ENCODE measurements around the gene TRPC4.

The TRPC4 gene

GRCh38 chr13:37656247-37656940, 213.2 kb downstream of the TRPC4 start:
- Histone ChIP-seq H3K4me1 (ENCODE audit: control extremely low read depth in 1 of 4, control insufficient read depth in 4 of 4, insufficient read depth in 4 of 4, low read length in 3 of 4) (no peaks in the 10 kb centered on the region), H3K36me3 (ENCODE audit: control insufficient read depth in 4 of 4, insufficient read depth in 4 of 4, low read length in 3 of 4) (no peaks in the 10 kb centered on the region), H3K9me3 (ENCODE audit: control extremely low read depth in 1 of 5, control insufficient read depth in 4 of 5, insufficient read depth in 2 of 5, low read depth in 1 of 5, low read length in 4 of 5) (no peaks in the 10 kb centered on the region), H3K27ac (ENCODE audit: insufficient read depth in 1 of 2, low read depth in 1 of 2, low read length in 2 of 2, poor library complexity in 1 of 2, severe bottlenecking in 2 of 2) (no peak overlapping the region), H3K27me3 (replicated peaks in 2 of 5; ENCODE audit: control insufficient read depth in 4 of 5, insufficient read depth in 5 of 5, low read length in 4 of 5) (no peaks in the 10 kb centered on the region), H3K4me3 (ENCODE audit: control insufficient read depth in 1 of 7, extremely low read depth in 1 of 7, insufficient read depth in 4 of 7, low read depth in 2 of 7, low read length in 6 of 7) (no peak overlapping the region)
- ChIA-PET CTCF (interaction anchor here (1.5 kb wide), 1 partner anchor 11 kb away, joined by 3 read pairs; no protein-coding TSS in a partner anchor), POLR2A (no interaction called here)
- 91% methylated on average over 4 of the region's 7 CpGs for WGBS (ENCODE audit: insufficient coverage)
- DNase-seq: no peak

DNA sequence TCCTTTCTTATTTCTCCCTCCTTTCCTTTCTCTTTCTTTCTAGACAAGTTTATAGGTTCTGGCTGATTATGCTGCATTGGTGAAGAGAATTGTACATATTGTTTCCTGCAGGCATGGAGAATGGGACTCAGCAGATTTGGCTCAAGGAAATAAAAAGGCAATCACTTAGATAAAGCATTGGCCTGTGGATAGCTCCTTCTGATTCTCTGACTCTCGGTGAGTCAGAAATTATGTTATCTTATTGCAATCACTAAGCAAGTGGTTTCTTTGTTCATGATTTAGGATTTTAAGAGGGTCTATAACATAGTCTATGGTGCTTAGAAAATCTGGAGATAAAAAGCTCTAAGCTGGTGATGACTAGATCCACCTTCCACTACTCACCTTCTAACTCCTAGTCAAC, 217.0 kb downstream of the TRPC4 start:
- Histone ChIP-seq H3K36me3 (ENCODE audit: control insufficient read depth in 4 of 4, insufficient read depth in 4 of 4, low read length in 3 of 4) (no peaks in the 10 kb centered on the region), H3K9me3 (ENCODE audit: control extremely low read depth in 1 of 5, control insufficient read depth in 4 of 5, insufficient read depth in 2 of 5, low read depth in 1 of 5, low read length in 4 of 5) (no peaks in the 10 kb centered on the region), H3K4me1 (ENCODE audit: control extremely low read depth in 1 of 4, control insufficient read depth in 4 of 4, insufficient read depth in 4 of 4, low read length in 3 of 4) (no peaks in the 10 kb centered on the region), H3K27ac (ENCODE audit: insufficient read depth in 1 of 2, low read depth in 1 of 2, low read length in 2 of 2, poor library complexity in 1 of 2, severe bottlenecking in 2 of 2) (no peak overlapping the region), H3K27me3 (replicated peaks in 2 of 5; ENCODE audit: control insufficient read depth in 4 of 5, insufficient read depth in 5 of 5, low read length in 4 of 5) (no peaks in the 10 kb centered on the region), H3K4me3 (ENCODE audit: control insufficient read depth in 1 of 7, extremely low read depth in 1 of 7, insufficient read depth in 4 of 7, low read depth in 2 of 7, low read length in 6 of 7) (no peak overlapping the region)
- no peak for DNase-seq
- 100% methylated on average over 1 of the region's 1 CpG for WGBS (ENCODE audit: insufficient coverage)
- POLR2A ChIA-PET: no interaction called here
- CTCF ChIA-PET: no interaction called here

DNA sequence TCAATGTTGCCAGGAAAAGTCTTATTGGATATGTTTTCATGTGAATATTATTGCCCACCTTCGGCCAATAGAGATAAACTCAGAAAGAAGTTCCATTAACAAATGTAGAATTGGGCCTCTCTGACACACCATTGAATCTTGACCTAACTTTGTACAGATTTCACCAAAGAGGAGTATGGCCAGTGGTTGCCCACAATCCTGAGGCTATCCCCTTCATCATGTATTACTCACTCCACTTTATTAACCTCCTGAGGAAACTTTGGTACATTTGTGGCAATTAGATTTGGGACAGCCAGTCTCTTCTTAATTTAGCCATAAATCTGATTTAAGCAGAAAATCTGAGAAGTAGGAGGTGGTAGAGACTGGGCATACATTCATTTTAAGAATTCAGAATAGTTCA, 217.7 kb downstream of the TRPC4 start:
- 100% methylated on average over 1 of the region's 1 CpG for WGBS (ENCODE audit: insufficient coverage)
- Histone ChIP-seq H3K36me3 (ENCODE audit: control insufficient read depth in 4 of 4, insufficient read depth in 4 of 4, low read length in 3 of 4) (no peaks in the 10 kb centered on the region), H3K9me3 (ENCODE audit: control extremely low read depth in 1 of 5, control insufficient read depth in 4 of 5, insufficient read depth in 2 of 5, low read depth in 1 of 5, low read length in 4 of 5) (no peaks in the 10 kb centered on the region), H3K4me3 (ENCODE audit: control insufficient read depth in 1 of 7, extremely low read depth in 1 of 7, insufficient read depth in 4 of 7, low read depth in 2 of 7, low read length in 6 of 7) (no peak overlapping the region), H3K27me3 (replicated peaks in 2 of 5; ENCODE audit: control insufficient read depth in 4 of 5, insufficient read depth in 5 of 5, low read length in 4 of 5) (no peaks in the 10 kb centered on the region), H3K27ac (ENCODE audit: insufficient read depth in 1 of 2, low read depth in 1 of 2, low read length in 2 of 2, poor library complexity in 1 of 2, severe bottlenecking in 2 of 2) (no peak overlapping the region), H3K4me1 (ENCODE audit: control extremely low read depth in 1 of 4, control insufficient read depth in 4 of 4, insufficient read depth in 4 of 4, low read length in 3 of 4) (no peaks in the 10 kb centered on the region)
- DNase-seq: no peak
- CTCF ChIA-PET: no interaction called here
- POLR2A ChIA-PET: no interaction called here

DNA sequence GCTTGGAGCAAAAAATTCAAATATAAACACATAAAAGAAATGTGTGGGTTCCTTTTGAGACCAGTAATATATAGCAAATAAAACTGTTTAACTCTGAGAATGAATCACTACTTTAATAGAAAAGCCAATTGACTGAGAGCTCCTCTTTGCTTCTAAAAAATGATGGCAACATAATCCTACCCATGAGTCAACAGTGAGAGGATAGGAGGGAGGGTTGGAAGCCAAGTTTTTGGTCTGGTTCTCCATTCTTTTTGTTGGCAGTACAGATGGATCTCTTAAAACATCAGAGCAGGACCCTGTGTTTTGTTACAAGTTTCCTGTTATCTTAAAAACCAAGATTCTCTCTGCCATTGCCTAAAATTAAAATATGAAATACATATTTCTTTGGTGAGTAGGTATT, 221.0 kb downstream of the TRPC4 start:
- Histone ChIP-seq H3K4me3 (ENCODE audit: control insufficient read depth in 1 of 7, extremely low read depth in 1 of 7, insufficient read depth in 4 of 7, low read depth in 2 of 7, low read length in 6 of 7) (no peak overlapping the region), H3K4me1 (ENCODE audit: control extremely low read depth in 1 of 4, control insufficient read depth in 4 of 4, insufficient read depth in 4 of 4, low read length in 3 of 4) (no peaks in the 10 kb centered on the region), H3K9me3 (ENCODE audit: control extremely low read depth in 1 of 5, control insufficient read depth in 4 of 5, insufficient read depth in 2 of 5, low read depth in 1 of 5, low read length in 4 of 5) (no peaks in the 10 kb centered on the region), H3K27me3 (replicated peaks in 2 of 5; ENCODE audit: control insufficient read depth in 4 of 5, insufficient read depth in 5 of 5, low read length in 4 of 5) (no peaks in the 10 kb centered on the region), H3K27ac (ENCODE audit: insufficient read depth in 1 of 2, low read depth in 1 of 2, low read length in 2 of 2, poor library complexity in 1 of 2, severe bottlenecking in 2 of 2) (no peak overlapping the region), H3K36me3 (ENCODE audit: control insufficient read depth in 4 of 4, insufficient read depth in 4 of 4, low read length in 3 of 4) (no peaks in the 10 kb centered on the region)
- CTCF ChIA-PET: no interaction called here
- POLR2A ChIA-PET: no interaction called here
- no peak for DNase-seq

GRCh38 chr13:37647031-37647650, 222.4 kb downstream of the TRPC4 start:
- no peaks in the 10 kb centered on the region for H3K27me3 ChIP-seq (replicated peaks in 2 of 5; ENCODE audit: control insufficient read depth in 4 of 5, insufficient read depth in 5 of 5, low read length in 4 of 5)
- no peaks in the 10 kb centered on the region for H3K9me3 ChIP-seq (ENCODE audit: control extremely low read depth in 1 of 5, control insufficient read depth in 4 of 5, insufficient read depth in 2 of 5, low read depth in 1 of 5, low read length in 4 of 5)
- CTCF ChIA-PET: interaction anchor here (1.0 kb wide), 1 partner anchor 9 kb away, joined by 3 read pairs; no protein-coding TSS in a partner anchor
- no peak overlapping the region for H3K27ac ChIP-seq (ENCODE audit: insufficient read depth in 1 of 2, low read depth in 1 of 2, low read length in 2 of 2, poor library complexity in 1 of 2, severe bottlenecking in 2 of 2)
- no peaks in the 10 kb centered on the region for H3K36me3 ChIP-seq (ENCODE audit: control insufficient read depth in 4 of 4, insufficient read depth in 4 of 4, low read length in 3 of 4)
- H3K4me1 ChIP-seq (ENCODE audit: control extremely low read depth in 1 of 4, control insufficient read depth in 4 of 4, insufficient read depth in 4 of 4, low read length in 3 of 4): no peaks in the 10 kb centered on the region
- no peak overlapping the region for H3K4me3 ChIP-seq (ENCODE audit: control insufficient read depth in 1 of 7, extremely low read depth in 1 of 7, insufficient read depth in 4 of 7, low read depth in 2 of 7, low read length in 6 of 7)
- POLR2A ChIA-PET: no interaction called here
- WGBS (ENCODE audit: insufficient coverage): 31% methylated on average over 4 of the region's 5 CpGs
- no peak for DNase-seq

DNA sequence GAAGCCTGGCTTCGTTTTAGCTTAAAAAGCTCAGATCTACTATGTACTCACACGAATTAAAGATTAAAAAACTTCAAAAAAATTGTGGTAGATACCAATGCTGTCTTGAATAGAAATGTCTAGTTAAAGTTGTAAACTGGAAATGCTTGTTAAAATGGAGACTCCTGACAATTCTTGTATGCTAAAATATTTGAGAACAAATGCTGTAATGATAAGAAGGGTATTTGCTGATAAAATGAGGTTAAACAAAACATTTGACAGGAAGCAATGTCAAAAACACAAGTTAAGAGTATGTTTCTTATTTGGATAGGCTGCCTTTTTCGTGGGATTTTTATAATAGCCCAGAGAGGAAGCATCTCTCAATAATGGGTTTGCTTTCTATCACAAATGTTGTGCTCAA, 223.0 kb downstream of the TRPC4 start:
- CTCF ChIA-PET: no interaction called here
- WGBS (ENCODE audit: insufficient coverage): no CpG with 5 or more reads among the region's 3 CpGs

DNA sequence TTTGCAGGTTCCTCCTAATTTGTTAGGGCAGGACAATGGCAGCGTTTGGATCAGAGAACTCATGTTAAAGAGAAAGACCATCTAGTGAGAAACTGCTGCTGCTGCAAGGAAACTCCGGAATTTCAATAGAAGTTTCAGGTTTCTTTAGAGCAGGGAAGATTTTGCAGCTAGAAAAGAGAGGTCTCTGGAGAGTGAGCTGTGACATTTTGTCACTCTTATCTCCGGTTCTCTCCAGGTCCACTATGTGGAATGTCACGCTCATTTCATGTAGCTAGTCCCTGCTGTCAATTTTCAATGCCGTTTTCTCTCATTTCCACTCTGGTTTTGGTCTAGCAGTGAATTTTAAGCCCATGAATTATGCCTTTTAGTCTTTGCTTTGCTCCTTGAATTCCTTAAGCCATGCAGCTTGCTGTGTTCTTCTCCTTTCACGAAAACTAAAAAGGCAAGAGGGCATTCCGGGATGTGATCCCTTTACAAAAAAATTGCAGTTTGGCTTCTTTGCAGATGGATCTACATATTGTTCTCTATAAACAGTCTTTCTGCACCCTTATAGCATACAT, 224.3 kb downstream of the TRPC4 start:
- no peaks in the 10 kb centered on the region for H3K4me1 ChIP-seq (ENCODE audit: control extremely low read depth in 1 of 4, control insufficient read depth in 4 of 4, insufficient read depth in 4 of 4, low read length in 3 of 4)
- H3K27ac ChIP-seq (ENCODE audit: insufficient read depth in 1 of 2, low read depth in 1 of 2, low read length in 2 of 2, poor library complexity in 1 of 2, severe bottlenecking in 2 of 2): no peak overlapping the region
- no peaks in the 10 kb centered on the region for H3K36me3 ChIP-seq (ENCODE audit: control insufficient read depth in 4 of 4, insufficient read depth in 4 of 4, low read length in 3 of 4)
- H3K4me3 ChIP-seq (ENCODE audit: control insufficient read depth in 1 of 7, extremely low read depth in 1 of 7, insufficient read depth in 4 of 7, low read depth in 2 of 7, low read length in 6 of 7): no peak overlapping the region
- H3K9me3 ChIP-seq (ENCODE audit: control extremely low read depth in 1 of 5, control insufficient read depth in 4 of 5, insufficient read depth in 2 of 5, low read depth in 1 of 5, low read length in 4 of 5): no peaks in the 10 kb centered on the region
- ChIA-PET POLR2A (no interaction called here), CTCF (interaction anchor here (0.5 to 1.2 kb wide), 3 partner anchors 11 to 330 kb away, joined by 3 read pairs; no protein-coding TSS in a partner anchor)
- WGBS (ENCODE audit: insufficient coverage): 54% methylated on average over 7 of the region's 7 CpGs
- no peak for DNase-seq
- no peaks in the 10 kb centered on the region for H3K27me3 ChIP-seq (replicated peaks in 2 of 5; ENCODE audit: control insufficient read depth in 4 of 5, insufficient read depth in 5 of 5, low read length in 4 of 5)

More for the DNA sequence above, 223.0 kb downstream of the TRPC4 start:
- Histone ChIP-seq H3K9me3 (ENCODE audit: control extremely low read depth in 1 of 5, control insufficient read depth in 4 of 5, insufficient read depth in 2 of 5, low read depth in 1 of 5, low read length in 4 of 5) (no peaks in the 10 kb centered on the region), H3K27me3 (replicated peaks in 2 of 5; ENCODE audit: control insufficient read depth in 4 of 5, insufficient read depth in 5 of 5, low read length in 4 of 5) (no peaks in the 10 kb centered on the region), H3K4me3 (ENCODE audit: control insufficient read depth in 1 of 7, extremely low read depth in 1 of 7, insufficient read depth in 4 of 7, low read depth in 2 of 7, low read length in 6 of 7) (no peak overlapping the region), H3K4me1 (ENCODE audit: control extremely low read depth in 1 of 4, control insufficient read depth in 4 of 4, insufficient read depth in 4 of 4, low read length in 3 of 4) (no peaks in the 10 kb centered on the region), H3K36me3 (ENCODE audit: control insufficient read depth in 4 of 4, insufficient read depth in 4 of 4, low read length in 3 of 4) (no peaks in the 10 kb centered on the region), H3K27ac (ENCODE audit: insufficient read depth in 1 of 2, low read depth in 1 of 2, low read length in 2 of 2, poor library complexity in 1 of 2, severe bottlenecking in 2 of 2) (no peak overlapping the region)
- DNase-seq: no peak
- POLR2A ChIA-PET: no interaction called here

Measured in common myeloid progenitor, CD34-positive (primary cell).